ENCODE measurements around the gene MSH5. TPM values are rescaled to one million over a fixed set of nuclear protein-coding genes. Genes with fewer than 3 reads are reported as not detected.

Gene MSH5
- total RNA-seq (2022) (156 and 176 TPM in 2 replicates), Bru-seq, nascent RNA (percentile 96 among the genes with signal in this experiment), BruChase-seq, experiment 1, labeled RNA remaining after a 6-hour chase (percentile 99 among the genes with signal in this experiment), BruChase-seq, experiment 2, labeled RNA remaining after a 2-hour chase (percentile 98 among the genes with signal in this experiment)
- long read RNA-seq, partial matches to known transcripts, result 3 of 11 reads
- long read RNA-seq, other reads (novel, unspliced or antisense), result 7 of 11 reads

GRCh38 chr6:31739639-31740396, at the start of gene MSH5:
Gene MSH5, plus strand, starts transcription at chr6:31740005. Its CDS starts 462 bp downstream, at chr6:31740467.
- Mint-ChIP-seq H3K4me3 (ENCODE audit: low read depth, unreplicated experiment) (peak within 1 kb of the TSS; percentile 98), H3K4me1 (ENCODE audit: low read depth, unreplicated experiment) (peaks cover 51% of the 10 kb centered on the region), H3K27me3 (ENCODE audit: unreplicated experiment) (no peaks in the 10 kb centered on the region), H3K27ac (ENCODE audit: unreplicated experiment) (peak within 1 kb of the TSS; percentile 94), H3K36me3 (ENCODE audit: insufficient read depth, unreplicated experiment) (peaks cover 92% of the 10 kb centered on the region), H3K9me3 (ENCODE audit: low read depth, unreplicated experiment) (no peaks in the 10 kb centered on the region)
- CTCF ChIA-PET, result interaction anchor here (0.6 to 4.8 kb wide), 28 partner anchors 10 to 558 kb away, joined by 3 to 49 read pairs (median 5); partner anchors contain the start of genes ABHD16A, CFB, DDAH2 and DXO
- no TSS peak for BruUV-seq (replicated peaks)
- intact Hi-C loops (cut with micrococcal nuclease; ENCODE audit: unreplicated experiment), result loop anchor here (5.0 kb wide), 1 partner anchor 38 kb away; the partner anchor contains the start of gene ABHD16A
- peak; percentile 100 for DNase-seq
- no peak for TF ChIP-seq CTCF (IDR thresholded peaks at IDR 0.05; ENCODE audit: unreplicated experiment)

- Mint-ChIP-seq H3K4me3 (ENCODE audit: low read depth, unreplicated experiment) (no peak overlapping the region), H3K4me1 (ENCODE audit: low read depth, unreplicated experiment) (peaks cover 16% of the 10 kb centered on the region), H3K27me3 (ENCODE audit: unreplicated experiment) (no peaks in the 10 kb centered on the region), H3K36me3 (ENCODE audit: insufficient read depth, unreplicated experiment) (peaks cover 49% of the 10 kb centered on the region), H3K9me3 (ENCODE audit: low read depth, unreplicated experiment) (no peaks in the 10 kb centered on the region), H3K27ac (ENCODE audit: unreplicated experiment) (no peak overlapping the region)
- TF ChIP-seq CTCF (IDR thresholded peaks at IDR 0.05; ENCODE audit: unreplicated experiment), result no peak
- intact Hi-C loops (cut with micrococcal nuclease; ENCODE audit: unreplicated experiment), result no loop called here
- peak; percentile 27 for DNase-seq
- no TSS peak for BruUV-seq (replicated peaks)
- CTCF ChIA-PET, result interaction anchor here (0.6 to 2.6 kb wide), 10 partner anchors 9 to 249 kb away, joined by 3 to 14 read pairs (median 4); partner anchors contain the start of genes LY6G5C and MSH5
These were observed 49.4 kb upstream of the MSH5 start for GRCh38 chr6:31690231-31691077.

- peaks cover 51% of the 10 kb centered on the region for H3K36me3 Mint-ChIP-seq (ENCODE audit: insufficient read depth, unreplicated experiment)
These were observed 48.7 kb upstream of the MSH5 start for GRCh38 chr6:31691078-31691463.

More at GRCh38 chr6:31691078-31691463, 48.7 kb upstream of the MSH5 start:
- Mint-ChIP-seq H3K27ac (ENCODE audit: unreplicated experiment) (no peak overlapping the region), H3K27me3 (ENCODE audit: unreplicated experiment) (no peaks in the 10 kb centered on the region), H3K4me1 (ENCODE audit: low read depth, unreplicated experiment) (peaks cover 16% of the 10 kb centered on the region), H3K9me3 (ENCODE audit: low read depth, unreplicated experiment) (no peaks in the 10 kb centered on the region), H3K4me3 (ENCODE audit: low read depth, unreplicated experiment) (no peak overlapping the region)
- BruUV-seq (replicated peaks), result no TSS peak
- TF ChIP-seq CTCF (IDR thresholded peaks at IDR 0.05; ENCODE audit: unreplicated experiment), result no peak
- CTCF ChIA-PET, result interaction anchor here (0.6 to 2.6 kb wide), 6 partner anchors 10 to 249 kb away, joined by 3 to 14 read pairs (median 8); partner anchors contain the start of genes LY6G5C and MSH5
- no peak for DNase-seq
- intact Hi-C loops (cut with micrococcal nuclease; ENCODE audit: unreplicated experiment), result no loop called here

Measured in Calu3 (cell line).